Measurements from ENCODE around the gene CABP5.

DNA sequence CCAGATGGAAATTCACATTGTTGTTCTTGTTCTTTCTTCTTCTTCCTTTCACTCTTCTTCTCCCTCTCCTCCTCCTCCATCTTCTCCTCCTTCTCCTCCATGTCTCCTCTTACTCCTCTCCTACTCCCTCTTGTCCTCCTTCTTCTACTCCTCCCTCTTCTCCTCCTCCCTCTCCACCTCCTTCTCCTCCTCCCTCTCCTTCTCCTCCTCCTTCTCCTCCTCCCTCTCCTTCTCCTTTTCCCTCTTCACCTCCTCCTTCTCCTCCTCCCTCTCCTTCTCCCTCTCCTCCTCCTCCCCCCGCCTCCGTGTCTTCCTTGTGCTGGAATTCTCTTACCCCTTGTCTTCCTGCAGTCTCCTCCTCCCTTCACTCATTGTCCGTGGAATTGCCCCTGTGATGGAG is 18.4 kb downstream of the CABP5 start:
- TF ChIP-seq, protein P1, sequence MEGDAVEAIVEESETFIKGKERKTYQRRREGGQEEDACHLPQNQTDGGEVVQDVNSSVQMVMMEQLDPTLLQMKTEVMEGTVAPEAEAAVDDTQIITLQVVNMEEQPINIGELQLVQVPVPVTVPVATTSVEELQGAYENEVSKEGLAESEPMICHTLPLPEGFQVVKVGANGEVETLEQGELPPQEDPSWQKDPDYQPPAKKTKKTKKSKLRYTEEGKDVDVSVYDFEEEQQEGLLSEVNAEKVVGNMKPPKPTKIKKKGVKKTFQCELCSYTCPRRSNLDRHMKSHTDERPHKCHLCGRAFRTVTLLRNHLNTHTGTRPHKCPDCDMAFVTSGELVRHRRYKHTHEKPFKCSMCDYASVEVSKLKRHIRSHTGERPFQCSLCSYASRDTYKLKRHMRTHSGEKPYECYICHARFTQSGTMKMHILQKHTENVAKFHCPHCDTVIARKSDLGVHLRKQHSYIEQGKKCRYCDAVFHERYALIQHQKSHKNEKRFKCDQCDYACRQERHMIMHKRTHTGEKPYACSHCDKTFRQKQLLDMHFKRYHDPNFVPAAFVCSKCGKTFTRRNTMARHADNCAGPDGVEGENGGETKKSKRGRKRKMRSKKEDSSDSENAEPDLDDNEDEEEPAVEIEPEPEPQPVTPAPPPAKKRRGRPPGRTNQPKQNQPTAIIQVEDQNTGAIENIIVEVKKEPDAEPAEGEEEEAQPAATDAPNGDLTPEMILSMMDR (IDR thresholded peaks at IDR 0.05 in 2 of 3, conservative IDR thresholded peaks at IDR 0.05 in 1 of 3; ENCODE audit: borderline replicate concordance in 1 of 3, insufficient read depth in 1 of 3, low read depth in 2 of 3, low read length in 2 of 3) = no peak
- no peak for TF ChIP-seq EZH2 (IDR thresholded peaks at IDR 0.05)
- no peak for TF ChIP-seq ZNF274 (IDR thresholded peaks at IDR 0.05; ENCODE audit: low read depth, low read length)
- no peak for TF ChIP-seq POLR2A (IDR thresholded peaks at IDR 0.05; ENCODE audit: borderline replicate concordance, extremely low read depth, insufficient read depth, insufficient read length)
